Peyer's patch (tissue), 4 donors: ENCODE results near the gene ACCS. TPM values are rescaled to one million over a fixed set of nuclear protein-coding genes. Genes with fewer than 3 reads are reported as not detected.
A peak's percentile ranks its signal among the peaks of the same experiment; 100 is the strongest.

Source experiments
- DNase-seq, 3 donors: peaks; one replicate each; pipeline ENCODE4 v3.0.0-alpha.2; 2017 to 2019
- H3K27ac ChIP-seq, 4 donors: fragments of 200-600 bp; sonication (generic); one replicate each; pipeline ENCODE4 v1.5.1; 2016 to 2019
- H3K27me3 ChIP-seq, 2 donors: fragments of 200-600 bp; sonication (generic); one replicate each; pipeline ENCODE4 v1.5.1; 2019
- H3K36me3 ChIP-seq, 3 donors: fragments of 200-600 bp; sonication (generic); one replicate each; pipeline ENCODE4 v1.5.1; 2016 to 2019
- H3K4me1 ChIP-seq, 4 donors: fragments of 200-600 bp; sonication (generic); one replicate each; pipeline ENCODE4 v1.5.1; 2016 to 2019
- H3K4me3 ChIP-seq, 4 donors: fragments of 200-600 bp; sonication (generic); 1 replicate in 3 of 4; 2 replicates in 1 of 4; pipeline ENCODE4 v1.5.1; 2016 to 2019; ENCODE audit warnings: mild to moderate bottlenecking in 1 of 4
- H3K9me3 ChIP-seq, 4 donors: fragments of 200-600 bp; sonication (generic); one replicate each; pipeline ENCODE4 v1.5.1; 2016 to 2019; ENCODE audit warnings: mild to moderate bottlenecking in 1 of 4
- POLR2A ChIP-seq, 2 donors: fragments of 450-650 bp; IDR thresholded peaks; one replicate each; pipeline ENCODE4 v1.5.1; 2017; ENCODE audit warnings: antibody characterized with exemption in 2 of 2, mild to moderate bottlenecking in 2 of 2, moderate library complexity in 2 of 2
- total RNA-seq, 4 donors: library from RNA; depleted of rRNA; stranded (reverse); fragments of >200 nt; gene quantifications; one replicate each; pipeline ENCODE4 v1.1.0, GENCODE V29; 2016
- TF ChIP-seq, protein P1 (sequence below), 6 experiments: fragments of 450-650 bp in 4 of 6; fragments of 200-600 bp in 2 of 6; sonication (generic) in 1 of 6; IDR thresholded peaks; one replicate each; pipeline ENCODE4 v1.5.1; 2017 to 2019; ENCODE audit warnings: antibody characterized with exemption in 6 of 6, mild to moderate bottlenecking in 3 of 6, moderate library complexity in 1 of 6

Gene ACCS
- total RNA-seq, 4 donors from 2014 or later: 31.5 to 70.7 (median 46.3) TPM

DNA sequence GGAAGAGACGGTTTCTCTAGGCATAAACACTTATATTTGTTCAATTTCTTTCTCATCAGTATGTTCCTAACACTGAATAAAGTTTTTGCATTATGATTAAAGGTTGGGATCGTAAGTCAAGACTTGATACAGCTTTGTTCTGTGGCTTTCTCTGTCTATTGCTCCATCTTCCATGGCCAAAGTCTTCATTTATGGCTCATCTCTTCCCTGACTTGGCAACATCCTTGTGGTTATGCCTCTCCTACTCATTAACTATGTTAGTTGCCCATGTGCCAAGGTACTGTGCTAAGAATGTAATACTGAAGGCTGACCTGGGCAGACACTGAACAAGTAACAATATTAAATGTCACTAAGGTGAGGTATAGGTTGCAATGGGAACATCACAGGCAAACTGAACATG, 19.9 kb upstream of the ACCS start:
- no peak for TF ChIP-seq POLR2A (IDR thresholded peaks at IDR 0.05)
- TF ChIP-seq, protein P1, sequence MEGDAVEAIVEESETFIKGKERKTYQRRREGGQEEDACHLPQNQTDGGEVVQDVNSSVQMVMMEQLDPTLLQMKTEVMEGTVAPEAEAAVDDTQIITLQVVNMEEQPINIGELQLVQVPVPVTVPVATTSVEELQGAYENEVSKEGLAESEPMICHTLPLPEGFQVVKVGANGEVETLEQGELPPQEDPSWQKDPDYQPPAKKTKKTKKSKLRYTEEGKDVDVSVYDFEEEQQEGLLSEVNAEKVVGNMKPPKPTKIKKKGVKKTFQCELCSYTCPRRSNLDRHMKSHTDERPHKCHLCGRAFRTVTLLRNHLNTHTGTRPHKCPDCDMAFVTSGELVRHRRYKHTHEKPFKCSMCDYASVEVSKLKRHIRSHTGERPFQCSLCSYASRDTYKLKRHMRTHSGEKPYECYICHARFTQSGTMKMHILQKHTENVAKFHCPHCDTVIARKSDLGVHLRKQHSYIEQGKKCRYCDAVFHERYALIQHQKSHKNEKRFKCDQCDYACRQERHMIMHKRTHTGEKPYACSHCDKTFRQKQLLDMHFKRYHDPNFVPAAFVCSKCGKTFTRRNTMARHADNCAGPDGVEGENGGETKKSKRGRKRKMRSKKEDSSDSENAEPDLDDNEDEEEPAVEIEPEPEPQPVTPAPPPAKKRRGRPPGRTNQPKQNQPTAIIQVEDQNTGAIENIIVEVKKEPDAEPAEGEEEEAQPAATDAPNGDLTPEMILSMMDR (IDR thresholded peaks at IDR 0.05): no peak
- H3K36me3 ChIP-seq: no peaks in the 10 kb centered on the region
- peak overlapping the region in 1 of 4 donors; percentile 61 for H3K27ac ChIP-seq
- peaks cover 0 to 5% (median 0%) of the 10 kb centered on the region in 4 donors for H3K4me1 ChIP-seq
- H3K4me3 ChIP-seq: no peak overlapping the region
- DNase-seq: no peak
- H3K27me3 ChIP-seq: no peaks in the 10 kb centered on the region
- H3K9me3 ChIP-seq: no peaks in the 10 kb centered on the region

DNA sequence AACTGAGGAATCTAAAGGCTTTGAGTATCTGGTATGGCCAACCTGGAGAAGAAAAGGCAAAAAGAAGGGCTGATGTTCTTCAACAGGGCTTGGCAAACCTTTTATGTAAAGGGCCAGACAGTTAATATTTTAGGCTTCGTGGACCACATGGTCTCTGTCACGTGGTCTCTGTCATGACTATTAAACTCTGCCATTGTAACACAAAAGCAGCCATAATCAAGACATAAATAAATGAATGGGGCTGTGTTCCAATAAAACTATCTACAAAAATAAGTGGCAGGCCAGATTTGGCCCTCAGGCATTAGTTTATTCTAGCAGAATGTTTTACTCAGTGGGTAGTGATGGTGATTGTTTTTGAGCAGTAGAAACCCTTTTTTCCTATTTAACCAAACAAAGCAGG, 18.8 kb upstream of the ACCS start:
- Histone ChIP-seq H3K4me3 (no peak overlapping the region), H3K27ac (no peak overlapping the region), H3K27me3 (no peaks in the 10 kb centered on the region), H3K9me3 (no peaks in the 10 kb centered on the region), H3K4me1 (peaks cover 0 to 5% (median 0%) of the 10 kb centered on the region in 4 donors), H3K36me3 (no peaks in the 10 kb centered on the region)
- DNase-seq: no peak
- TF ChIP-seq, protein P1 (IDR thresholded peaks at IDR 0.05): no peak
- no peak for TF ChIP-seq POLR2A (IDR thresholded peaks at IDR 0.05)

GRCh38 chr11:44047931-44048431, 18.1 kb upstream of the ACCS start, which contains the start of gene ACCSL:
TSS of gene ACCSL (plus strand) at chr11:44047981. CDS start at chr11:44048037, 56 bp downstream.
- Histone ChIP-seq H3K27ac (no peak within 1 kb of the TSS), H3K4me1 (peaks cover 0 to 5% (median 0%) of the 10 kb centered on the region in 4 donors), H3K36me3 (no peaks in the 10 kb centered on the region), H3K9me3 (no peaks in the 10 kb centered on the region), H3K4me3 (no peak within 1 kb of the TSS), H3K27me3 (no peaks in the 10 kb centered on the region)
- DNase-seq: no peak
- TF ChIP-seq POLR2A (IDR thresholded peaks at IDR 0.05): no peak
- TF ChIP-seq, protein P1 (IDR thresholded peaks at IDR 0.05): no peak

DNA sequence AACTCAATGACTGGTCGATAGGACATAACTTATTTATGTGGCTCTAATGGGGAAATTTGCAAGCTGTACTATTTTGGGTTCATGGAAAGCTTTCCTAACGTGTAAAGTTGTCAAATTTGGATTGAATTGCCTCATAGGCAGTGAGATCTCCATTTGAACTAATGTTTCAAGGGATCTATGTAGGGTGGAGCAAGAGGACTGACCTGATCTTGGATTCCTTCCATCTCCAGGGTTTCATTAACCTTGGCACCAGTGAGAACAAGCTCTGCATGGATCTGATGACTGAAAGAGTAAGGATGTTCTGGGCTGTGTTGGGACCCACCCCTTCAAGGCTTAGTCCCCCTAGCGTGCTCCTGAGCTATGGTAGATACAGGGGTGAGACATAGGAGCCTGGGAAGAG, 16.2 kb upstream of the ACCS start:
- H3K27me3 ChIP-seq: no peaks in the 10 kb centered on the region
- no peak overlapping the region for H3K4me3 ChIP-seq
- H3K9me3 ChIP-seq: no peaks in the 10 kb centered on the region
- peaks cover 0 to 5% (median 0%) of the 10 kb centered on the region in 4 donors for H3K4me1 ChIP-seq
- H3K27ac ChIP-seq: no peak overlapping the region
- TF ChIP-seq, protein P1 (IDR thresholded peaks at IDR 0.05): no peak
- TF ChIP-seq POLR2A (IDR thresholded peaks at IDR 0.05): no peak
- no peaks in the 10 kb centered on the region for H3K36me3 ChIP-seq
- no peak for DNase-seq

GRCh38 chr11:44051171-44051570, 14.9 kb upstream of the ACCS start:
- DNase-seq: no peak
- TF ChIP-seq, protein P1 (IDR thresholded peaks at IDR 0.05): no peak
- no peak for TF ChIP-seq POLR2A (IDR thresholded peaks at IDR 0.05)
- no peaks in the 10 kb centered on the region for H3K4me1 ChIP-seq
- no peaks in the 10 kb centered on the region for H3K36me3 ChIP-seq
- no peak overlapping the region for H3K27ac ChIP-seq
- no peaks in the 10 kb centered on the region for H3K9me3 ChIP-seq
- H3K4me3 ChIP-seq: no peak overlapping the region
- H3K27me3 ChIP-seq: no peaks in the 10 kb centered on the region

GRCh38 chr11:44057340-44057739, 8.7 kb upstream of the ACCS start:
- no peak for TF ChIP-seq POLR2A (IDR thresholded peaks at IDR 0.05)
- TF ChIP-seq, protein P1 (IDR thresholded peaks at IDR 0.05): no peak
- no peaks in the 10 kb centered on the region for H3K27me3 ChIP-seq
- H3K4me1 ChIP-seq: no peaks in the 10 kb centered on the region
- no peak overlapping the region for H3K4me3 ChIP-seq
- H3K36me3 ChIP-seq: no peaks in the 10 kb centered on the region
- H3K9me3 ChIP-seq: no peaks in the 10 kb centered on the region
- DNase-seq: no peak
- H3K27ac ChIP-seq: no peak overlapping the region
